ENCODE measurements around the gene KIF9. TPM values are rescaled to one million over a fixed set of nuclear protein-coding genes. Genes with fewer than 3 reads are reported as not detected.

Gene KIF9
- total RNA-seq, 1 donor from 2014 or later: 2.5 TPM

GRCh38 chr3:47250309-47251060, 32.1 kb downstream of the KIF9 start:
- ATAC-seq (ENCODE audit: low read depth) (no peak), DNase-seq (no peak)
- POLR2A ChIA-PET: interaction anchor here (0.6 to 0.9 kb wide), 2 partner anchors 17 to 63 kb away, joined by 3 read pairs; no protein-coding TSS in a partner anchor
- Mint-ChIP-seq H3K4me3 (no peak overlapping the region), H3K27me3 (no peaks in the 10 kb centered on the region), H3K9me3 (no peaks in the 10 kb centered on the region), H3K36me3 (ENCODE audit: low read depth) (no peaks in the 10 kb centered on the region), H3K27ac (no peak overlapping the region), H3K4me1 (no peaks in the 10 kb centered on the region)
- intact Hi-C loops (cut with micrococcal nuclease): loop anchor here (1.0 kb wide), 1 partner anchor 73 kb away; no protein-coding TSS in a partner anchor
- CTCF ChIA-PET: interaction anchor here (1.9 kb wide), 1 partner anchor 74 kb away, joined by 8 read pairs; no protein-coding TSS in a partner anchor
- TF ChIP-seq CTCF (IDR thresholded peaks at IDR 0.05): no peak

GRCh38 chr3:47247131-47248064, 35.2 kb downstream of the KIF9 start:
- Mint-ChIP-seq H3K27ac (no peak overlapping the region), H3K36me3 (ENCODE audit: low read depth) (no peaks in the 10 kb centered on the region)
- POLR2A ChIA-PET: no interaction called here

GRCh38 chr3:47245271-47245670, 37.3 kb downstream of the KIF9 start:
- no peak overlapping the region for H3K27ac Mint-ChIP-seq
- DNase-seq (no peak), ATAC-seq (ENCODE audit: low read depth) (no peak)
- H3K27me3 Mint-ChIP-seq: no peaks in the 10 kb centered on the region
- intact Hi-C loops (cut with micrococcal nuclease): no loop called here
- H3K36me3 Mint-ChIP-seq (ENCODE audit: low read depth): no peaks in the 10 kb centered on the region
- no peaks in the 10 kb centered on the region for H3K4me1 Mint-ChIP-seq
- no peaks in the 10 kb centered on the region for H3K9me3 Mint-ChIP-seq
- TF ChIP-seq CTCF (IDR thresholded peaks at IDR 0.05): no peak
- POLR2A ChIA-PET: no interaction called here
- CTCF ChIA-PET: no interaction called here
- no peak overlapping the region for H3K4me3 Mint-ChIP-seq

More at GRCh38 chr3:47247131-47248064, 35.2 kb downstream of the KIF9 start:
- no peaks in the 10 kb centered on the region for H3K4me1 Mint-ChIP-seq
- H3K4me3 Mint-ChIP-seq: no peak overlapping the region
- ATAC-seq (ENCODE audit: low read depth) (no peak), DNase-seq (no peak)
- intact Hi-C loops (cut with micrococcal nuclease): no loop called here
- no peaks in the 10 kb centered on the region for H3K9me3 Mint-ChIP-seq
- CTCF ChIA-PET: no interaction called here
- no peaks in the 10 kb centered on the region for H3K27me3 Mint-ChIP-seq
- TF ChIP-seq CTCF (IDR thresholded peaks at IDR 0.05): no peak

GRCh38 chr3:47244531-47245100, 38.0 kb downstream of the KIF9 start:
- Mint-ChIP-seq H3K27me3 (no peaks in the 10 kb centered on the region), H3K27ac (no peak overlapping the region), H3K4me3 (no peak overlapping the region), H3K36me3 (ENCODE audit: low read depth) (no peaks in the 10 kb centered on the region), H3K9me3 (no peaks in the 10 kb centered on the region), H3K4me1 (no peaks in the 10 kb centered on the region)
- no peak for ATAC-seq (ENCODE audit: low read depth)
- POLR2A ChIA-PET: no interaction called here
- no peak for TF ChIP-seq CTCF (IDR thresholded peaks at IDR 0.05)
- intact Hi-C loops (cut with micrococcal nuclease): no loop called here
- CTCF ChIA-PET: no interaction called here
- DNase-seq: no peak
